NCI-H345 (cell line): ENCODE measurements around the gene SAP25.

Source experiments
- DNase-seq: peaks from one replicate; lab custom pipeline; 2025; lab: John Stamatoyannopoulos, UW

SAP25 gene

GRCh38 chr7:100595188-100595587 lies 21.5 kb upstream of the SAP25 start:
- no peak for DNase-seq

- no peak for DNase-seq
These were observed 17.9 kb upstream of the SAP25 start for GRCh38 chr7:100591596-100591995.

GRCh38 chr7:100590077-100590737 lies 16.5 kb upstream of the SAP25 start:
- no peak for DNase-seq

GRCh38 chr7:100589341-100589947 lies 15.7 kb upstream of the SAP25 start:
- DNase-seq, result no peak

- DNase-seq, result no peak
These were observed 14.7 kb upstream of the SAP25 start for GRCh38 chr7:100588438-100588837.

GRCh38 chr7:100586266-100587025 lies 12.7 kb upstream of the SAP25 start, which contains the start of gene FBXO24:
Gene FBXO24, plus strand, starts transcription at chr7:100586328. Its CDS starts 298 bp downstream, at chr7:100586626.
- DNase-seq, result peak; percentile 100

GRCh38 chr7:100585511-100586265 lies 12.0 kb upstream of the SAP25 start, which contains the start of gene LRCH4:
Gene LRCH4, minus strand, starts transcription at chr7:100586129. Its CDS starts 29 bp downstream, at chr7:100586100.
- peak; percentile 63 for DNase-seq

- DNase-seq, result peak; percentile 28
These were observed 11.2 kb upstream of the SAP25 start for GRCh38 chr7:100584683-100585510.

- DNase-seq, result no peak
These were observed 10.5 kb upstream of the SAP25 start for GRCh38 chr7:100584054-100584682.

GRCh38 chr7:100583132-100584053 lies 9.7 kb upstream of the SAP25 start:
- DNase-seq, result no peak

- DNase-seq, result no peak
These were observed 8.9 kb upstream of the SAP25 start for GRCh38 chr7:100582650-100583049.

- no peak for DNase-seq
These were observed 8.4 kb upstream of the SAP25 start for GRCh38 chr7:100582041-100582579.

GRCh38 chr7:100580466-100581283 lies 7.0 kb upstream of the SAP25 start:
- DNase-seq, result no peak

GRCh38 chr7:100578246-100579183 lies 4.8 kb upstream of the SAP25 start:
- DNase-seq, result no peak

- no peak for DNase-seq
These were observed 3.8 kb upstream of the SAP25 start for GRCh38 chr7:100577507-100577906.

GRCh38 chr7:100577103-100577502 lies 3.4 kb upstream of the SAP25 start:
- no peak for DNase-seq

GRCh38 chr7:100576384-100576993 lies 2.8 kb upstream of the SAP25 start:
- DNase-seq, result no peak
